Adrenal gland (tissue), 5 donors: ENCODE measurements around the gene LARGE1.

ENCODE experiments used
- POLR2A ChIP-seq, 2 donors: fragments of 450-650 bp; IDR thresholded peaks; one replicate each; pipeline ENCODE4 v1.6.1; 2017; ENCODE audit warnings: antibody characterized with exemption in 2 of 2, mild to moderate bottlenecking in 2 of 2, moderate library complexity in 1 of 2
- TF ChIP-seq, protein P1 (sequence below), 6 experiments: fragments of 450-650 bp in 4 of 6; fragments of 200-600 bp in 2 of 6; sonication (generic) in 1 of 6; IDR thresholded peaks; 1 replicate in 5 of 6; 2 replicates in 1 of 6; pipeline versions ENCODE4 v1.5.1 to v1.8.0; 2016 to 2021; ENCODE audit warnings: antibody characterized with exemption in 6 of 6, mild to moderate bottlenecking in 2 of 6, moderate library complexity in 1 of 6
- donor health status: DM: no; HTN: no; CAD: no.

DNA sequence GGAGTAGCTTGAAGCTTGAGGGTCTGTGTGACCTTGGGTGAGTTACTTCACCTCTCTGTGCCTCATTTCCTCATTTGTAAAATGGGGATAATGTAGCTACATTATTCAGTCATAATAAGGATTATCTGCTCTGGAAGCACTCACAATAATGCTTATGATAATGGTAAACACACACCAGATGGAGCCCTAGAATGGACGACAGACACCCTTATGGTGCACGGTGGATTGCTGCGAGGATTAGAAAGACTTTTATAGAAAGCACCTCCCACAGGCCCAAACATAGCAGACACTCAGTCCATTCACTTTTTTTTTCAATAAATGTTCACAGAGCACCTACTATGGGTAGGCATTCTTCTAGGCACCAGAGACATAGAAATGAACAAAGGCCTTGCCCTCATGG, 53.8 kb downstream of the LARGE1 start:
- TF ChIP-seq, protein P1, sequence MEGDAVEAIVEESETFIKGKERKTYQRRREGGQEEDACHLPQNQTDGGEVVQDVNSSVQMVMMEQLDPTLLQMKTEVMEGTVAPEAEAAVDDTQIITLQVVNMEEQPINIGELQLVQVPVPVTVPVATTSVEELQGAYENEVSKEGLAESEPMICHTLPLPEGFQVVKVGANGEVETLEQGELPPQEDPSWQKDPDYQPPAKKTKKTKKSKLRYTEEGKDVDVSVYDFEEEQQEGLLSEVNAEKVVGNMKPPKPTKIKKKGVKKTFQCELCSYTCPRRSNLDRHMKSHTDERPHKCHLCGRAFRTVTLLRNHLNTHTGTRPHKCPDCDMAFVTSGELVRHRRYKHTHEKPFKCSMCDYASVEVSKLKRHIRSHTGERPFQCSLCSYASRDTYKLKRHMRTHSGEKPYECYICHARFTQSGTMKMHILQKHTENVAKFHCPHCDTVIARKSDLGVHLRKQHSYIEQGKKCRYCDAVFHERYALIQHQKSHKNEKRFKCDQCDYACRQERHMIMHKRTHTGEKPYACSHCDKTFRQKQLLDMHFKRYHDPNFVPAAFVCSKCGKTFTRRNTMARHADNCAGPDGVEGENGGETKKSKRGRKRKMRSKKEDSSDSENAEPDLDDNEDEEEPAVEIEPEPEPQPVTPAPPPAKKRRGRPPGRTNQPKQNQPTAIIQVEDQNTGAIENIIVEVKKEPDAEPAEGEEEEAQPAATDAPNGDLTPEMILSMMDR (IDR thresholded peaks at IDR 0.05) = no peak
- no peak for TF ChIP-seq POLR2A (IDR thresholded peaks at IDR 0.05)
